HEK293 (cell line): ENCODE data around the gene AHCTF1.

Experiments used
- REST ChIP-seq: fragments of 450-650 bp; formaldehyde crosslinking; IDR thresholded peaks from 2 replicates; pipeline ENCODE4 v1.5.1; 2016; ENCODE audit warnings: missing biosample characterization, missing genetic modification characterization
- SP2 ChIP-seq: fragments of 450-650 bp; formaldehyde crosslinking; IDR thresholded peaks from 2 replicates; pipeline ENCODE4 v1.5.1; 2016; ENCODE audit warnings: missing biosample characterization, missing genetic modification characterization
- ZNF274 ChIP-seq, 2 experiments: fragments of 200-500 bp in 1 of 2; fragments of 450-650 bp in 1 of 2; sonication (Bioruptor generic) in 1 of 2; formaldehyde crosslinking in 1 of 2; IDR thresholded peaks; 2 replicates each; pipeline versions ENCODE4 v1.5.1 to v1.6.1; 2014 to 2016; ENCODE audit warnings: borderline replicate concordance in 1 of 2, inconsistent platforms in 1 of 2, low read length in 1 of 2, missing biosample characterization in 1 of 2, missing genetic modification characterization in 1 of 2
- ZNF280D ChIP-seq: fragments of 450-650 bp; formaldehyde crosslinking; IDR thresholded peaks from 2 replicates; pipeline ENCODE4 v1.5.1; 2016; ENCODE audit warnings: missing biosample characterization, missing genetic modification characterization
- ZNF449 ChIP-seq: fragments of 450-650 bp; formaldehyde crosslinking; IDR thresholded peaks from 2 replicates; pipeline ENCODE4 v1.5.1; 2017; ENCODE audit warnings: missing biosample characterization, mild to moderate bottlenecking, missing genetic modification characterization, moderate library complexity
- ZNF623 ChIP-seq: fragments of 450-650 bp; formaldehyde crosslinking; IDR thresholded peaks from 2 replicates; pipeline ENCODE4 v1.5.1; 2016; ENCODE audit warnings: missing biosample characterization, missing genetic modification characterization
- ZSCAN16 ChIP-seq: fragments of 450-650 bp; formaldehyde crosslinking; IDR thresholded peaks from 2 replicates; pipeline ENCODE4 v1.5.1; 2016; ENCODE audit warnings: missing biosample characterization, missing genetic modification characterization

- TF ChIP-seq REST (tag by site-specific recombination) = no peak
- no peak for TF ChIP-seq SP2 (tag by site-specific recombination)
- no peak for TF ChIP-seq ZNF449 (tag by site-specific recombination)
- no peak for TF ChIP-seq ZSCAN16 (tag by site-specific recombination)
- no peak for TF ChIP-seq ZNF274 (IDR thresholded peaks at IDR 0.05; ENCODE audit: low read length)
- TF ChIP-seq ZNF274 (tag by site-specific recombination; IDR thresholded peaks at IDR 0.05; ENCODE audit: borderline replicate concordance) = no peak
- TF ChIP-seq ZNF280D (tag by site-specific recombination) = no peak
- no peak for TF ChIP-seq ZNF623
These were observed 131.4 kb downstream of the AHCTF1 start for GRCh38 chr1:246800356-246800755.
